Left renal pelvis (tissue), 4 donors: ENCODE data around the gene GLT1D1. TPM values are rescaled to one million over a fixed set of nuclear protein-coding genes. Genes with fewer than 3 reads are reported as not detected.

Source experiments
- DNase-seq, 4 donors: peaks; one replicate each; pipeline ENCODE4 v3.0.0-alpha.2; 2013; ENCODE audit warnings: low read depth in 4 of 4, low spot score in 3 of 4
- polyA plus RNA-seq, 4 donors: library from polyadenylated mRNA; unstranded; fragments of 120-200 nt; gene quantifications; one replicate each; pipeline ENCODE4 v1.2.1, GENCODE V29; 2013; ENCODE audit not compliant: insufficient read length in 4 of 4

GLT1D1 gene
- polyA plus RNA-seq, 4 donors = 1.6 to 3.0 (median 2.0) TPM

DNA sequence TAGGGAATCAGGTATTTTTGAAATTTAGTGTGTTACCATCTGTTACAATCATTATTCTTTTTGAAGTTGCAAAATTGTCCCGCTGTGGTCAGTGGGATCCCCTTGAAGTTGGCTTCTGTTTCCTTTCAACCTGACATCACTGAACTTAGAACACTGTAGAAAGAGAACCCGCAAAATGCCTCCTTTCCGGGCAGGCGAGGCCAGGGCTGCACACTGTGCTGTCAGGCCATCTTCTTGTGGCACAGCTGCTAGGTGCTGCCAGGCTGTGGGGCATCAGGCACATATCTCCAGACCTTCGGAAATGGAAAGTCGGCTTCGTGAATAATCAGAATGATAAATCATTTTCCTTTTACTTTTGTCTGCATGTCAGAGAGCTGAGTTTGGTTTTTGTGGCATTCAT is 103.5 kb downstream of the GLT1D1 start:
- no peak for DNase-seq

- no peak for DNase-seq
Measured at GRCh38 chr12:128959901-128960300, 106.6 kb downstream of the GLT1D1 start.

GRCh38 chr12:128961308-128961902 is 108.1 kb downstream of the GLT1D1 start:
- DNase-seq = no peak

DNA sequence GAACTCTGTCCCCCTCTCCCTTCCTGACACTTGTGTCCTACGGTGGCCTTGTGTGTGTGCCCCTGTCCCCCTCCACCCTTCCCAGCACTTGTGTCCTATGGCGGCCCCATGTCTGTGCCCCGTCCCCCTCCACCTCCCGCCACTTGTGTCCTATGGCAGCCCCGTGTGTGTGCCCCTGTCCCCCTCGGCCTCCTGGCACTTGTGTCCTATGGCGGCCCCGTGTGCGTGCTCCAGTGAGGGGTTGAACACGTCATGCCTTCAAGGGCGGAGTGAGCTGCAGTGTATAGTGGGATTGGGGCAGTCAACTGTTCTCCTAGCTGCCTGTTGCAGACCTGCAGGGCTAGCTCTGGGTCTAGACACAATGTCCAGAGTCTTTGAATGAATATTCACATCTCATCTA is 108.7 kb downstream of the GLT1D1 start:
- DNase-seq = no peak

DNA sequence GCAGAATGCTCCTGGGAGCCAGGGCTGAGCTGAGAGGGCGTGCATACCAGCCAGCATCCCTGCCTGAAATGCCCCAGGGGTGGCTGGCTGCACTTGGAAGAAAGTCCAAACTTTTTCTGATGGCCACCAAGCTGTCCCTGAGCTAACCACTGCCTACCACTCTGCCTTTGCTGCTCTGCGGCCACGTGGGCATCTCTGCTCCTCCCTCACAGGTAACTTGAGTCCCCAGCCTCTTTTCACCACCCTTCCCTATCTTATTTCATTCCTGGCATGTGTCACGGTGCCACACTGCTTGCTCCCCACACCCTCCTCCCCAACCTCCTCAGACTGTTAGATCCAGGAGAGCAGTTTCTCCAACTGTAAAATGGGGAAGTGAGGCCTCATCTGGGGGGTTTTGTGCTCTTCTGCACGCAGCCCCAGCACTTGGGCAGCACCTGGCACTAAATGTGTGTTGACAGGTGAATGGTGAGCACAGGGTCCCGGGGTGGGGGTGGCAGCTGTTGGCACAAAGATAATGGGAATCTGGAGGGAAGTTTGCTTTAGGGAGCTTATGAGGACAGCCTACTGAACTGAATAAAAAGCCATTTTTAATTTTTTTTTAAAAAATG is 113.0 kb downstream of the GLT1D1 start:
- no peak for DNase-seq

DNA sequence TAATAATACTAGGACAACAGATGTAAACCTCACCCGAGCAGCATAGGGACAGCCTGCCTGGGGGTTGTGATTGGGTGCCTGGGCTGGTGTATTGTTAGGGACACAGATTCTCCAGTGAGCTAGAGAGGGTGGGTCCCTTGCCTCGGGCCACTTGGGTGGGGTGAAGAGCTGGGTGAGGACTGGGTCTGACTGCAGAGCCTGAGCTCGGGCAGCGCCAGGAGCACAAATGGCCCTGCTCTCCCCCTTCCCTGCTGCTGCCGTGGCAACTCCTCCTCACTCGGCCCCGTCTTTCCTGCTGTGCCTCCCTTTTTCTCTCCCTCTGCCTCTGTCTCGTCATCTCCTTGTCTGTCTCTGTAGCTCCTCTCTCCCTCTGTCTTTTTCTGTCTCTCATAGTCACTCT is 115.4 kb downstream of the GLT1D1 start:
- DNase-seq = no peak

DNA sequence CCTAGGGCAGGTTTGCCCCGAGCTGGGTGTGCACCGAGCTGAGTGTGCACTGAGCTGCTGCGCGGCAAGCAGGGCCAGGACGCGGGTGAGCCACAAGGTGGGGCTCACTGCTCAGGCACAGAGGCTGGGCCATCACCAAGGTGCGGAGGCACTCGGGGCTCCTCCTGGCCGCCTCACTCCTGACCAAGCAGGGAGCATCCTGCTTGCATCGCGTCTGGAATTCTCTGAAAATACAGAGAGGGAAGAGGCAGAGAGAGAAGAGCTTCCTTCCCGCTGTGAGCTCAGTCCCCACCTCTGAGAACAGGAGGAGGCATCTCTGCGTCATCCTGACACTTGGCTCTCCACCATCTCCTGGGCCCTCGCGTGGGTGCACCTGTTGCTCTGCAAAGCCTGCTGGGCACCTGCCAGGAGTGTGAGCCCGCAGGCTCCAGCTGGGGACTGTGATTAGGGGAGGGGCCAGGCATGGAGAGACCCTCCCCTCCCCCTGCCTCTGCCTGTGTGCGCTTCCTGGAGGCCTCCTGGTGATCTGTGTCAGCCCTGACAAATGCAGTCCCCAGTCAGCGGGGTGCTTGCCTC is 116.3 kb downstream of the GLT1D1 start:
- DNase-seq = no peak

- DNase-seq = no peak
Measured at GRCh38 chr12:128970110-128970509, 116.8 kb downstream of the GLT1D1 start.

GRCh38 chr12:128970941-128971340 is 117.7 kb downstream of the GLT1D1 start:
- no peak for DNase-seq

DNA sequence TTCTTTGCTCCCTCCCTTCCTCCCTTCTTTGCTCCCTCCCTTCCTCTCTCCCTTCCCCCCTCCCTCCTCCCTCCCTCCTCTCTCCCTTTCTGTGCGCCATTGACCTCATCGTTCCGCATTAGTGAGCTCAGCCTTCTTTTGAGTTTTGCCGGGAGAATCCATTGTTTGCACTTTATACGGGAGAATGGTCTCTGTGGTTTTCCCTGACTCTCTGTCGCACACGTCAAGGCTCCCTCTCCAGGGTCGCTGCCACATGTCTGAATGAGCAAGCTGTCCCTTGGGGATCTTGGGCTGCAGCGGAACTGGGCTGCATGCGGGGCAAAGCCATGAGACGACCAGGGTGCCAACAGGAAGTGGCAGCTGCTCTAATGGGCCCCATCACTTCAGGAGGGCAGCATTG is 118.5 kb downstream of the GLT1D1 start:
- DNase-seq = no peak

- no peak for DNase-seq
Measured at GRCh38 chr12:128973883-128974681, 120.8 kb downstream of the GLT1D1 start.

DNA sequence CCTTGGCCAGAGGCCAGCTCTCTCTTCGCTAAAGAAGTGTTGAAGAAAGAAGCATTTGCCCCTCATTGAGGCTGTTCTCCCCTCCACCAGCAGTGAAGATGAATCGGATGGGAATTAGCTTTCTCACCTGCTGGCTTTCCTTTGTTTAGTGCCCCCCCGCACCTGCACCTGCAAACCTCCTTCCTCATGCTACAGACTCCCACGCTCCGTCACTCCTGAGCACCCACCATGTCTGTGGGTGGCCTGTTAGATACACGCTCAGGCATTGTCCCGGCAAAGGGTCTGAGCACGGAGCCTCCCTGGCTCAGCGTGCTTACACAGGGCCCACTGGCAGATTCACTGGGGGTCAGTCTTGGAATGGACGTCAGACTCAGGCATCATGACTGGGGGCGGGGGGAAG is 121.6 kb downstream of the GLT1D1 start:
- no peak for DNase-seq

DNA sequence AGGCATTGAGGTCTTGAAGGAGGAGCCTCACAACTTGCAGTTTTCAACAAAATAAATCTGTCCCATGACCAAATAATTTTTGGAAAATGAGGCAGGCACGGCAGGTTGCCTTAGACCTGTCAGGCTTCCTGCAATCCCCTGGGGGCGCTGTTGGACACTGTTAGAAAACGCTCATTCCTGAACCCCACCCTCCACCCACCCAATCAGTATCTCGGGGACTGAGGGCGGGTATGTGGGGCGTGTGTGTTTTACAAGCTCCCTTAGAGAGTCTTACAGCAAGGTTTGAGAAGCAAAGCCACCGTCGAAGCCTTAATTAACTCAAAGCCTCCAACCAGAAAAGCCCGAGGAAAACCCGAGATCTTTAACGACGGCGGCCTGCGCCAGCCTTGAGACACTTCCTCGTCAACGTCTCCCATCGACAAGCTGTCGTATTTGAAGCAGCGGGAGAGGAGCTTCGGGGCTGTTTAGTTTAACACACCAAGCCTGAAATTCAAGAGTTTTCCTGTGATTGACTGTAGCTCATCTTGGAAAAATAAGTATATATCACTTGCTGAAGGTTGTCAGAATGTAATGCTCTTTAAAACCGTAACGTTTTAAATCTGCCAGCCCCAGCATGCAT is 123.0 kb downstream of the GLT1D1 start:
- peak in 1 of 4 donors; percentile 39 for DNase-seq

DNA sequence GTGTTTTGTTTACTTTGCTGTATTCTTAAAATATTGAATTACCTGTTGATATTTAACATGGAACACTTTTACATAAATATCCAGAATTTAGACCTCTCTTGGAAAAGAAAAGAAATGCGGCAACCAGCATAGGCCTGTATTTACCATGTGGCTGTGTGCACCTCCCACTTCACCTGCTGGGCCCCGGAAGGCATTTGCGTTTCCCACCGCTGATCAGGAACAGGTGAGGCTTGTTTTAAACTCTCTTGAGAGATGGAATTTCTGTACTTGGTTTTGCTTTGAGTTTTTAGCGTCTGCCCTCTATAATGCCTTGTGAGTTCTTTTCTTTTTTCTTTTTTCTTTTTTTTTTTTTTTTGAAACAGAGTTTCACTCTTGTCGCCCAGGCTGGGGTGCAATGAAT is 124.2 kb downstream of the GLT1D1 start:
- DNase-seq = no peak

DNA sequence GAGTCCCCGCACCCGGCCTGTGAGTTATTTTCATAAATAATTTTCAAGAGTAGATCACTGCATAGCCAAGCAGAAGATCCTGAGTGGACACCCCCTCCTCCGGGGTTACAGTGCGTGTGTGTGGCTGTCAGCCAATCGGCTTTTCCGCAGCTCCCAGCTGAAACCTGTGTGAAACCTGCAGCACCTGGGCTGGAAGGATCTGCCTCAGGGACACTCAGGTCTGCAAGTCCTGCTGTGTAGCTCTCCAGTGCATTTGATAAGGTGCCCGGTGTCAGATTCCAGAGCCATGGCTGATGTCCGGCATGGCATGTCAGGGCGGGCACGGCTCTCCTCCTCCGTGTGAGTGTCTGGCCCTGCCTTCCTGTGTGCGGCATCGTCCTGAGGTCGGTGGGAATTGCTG is 124.8 kb downstream of the GLT1D1 start:
- no peak for DNase-seq

GRCh38 chr12:128980623-128981022 is 127.3 kb downstream of the GLT1D1 start:
- no peak for DNase-seq

DNA sequence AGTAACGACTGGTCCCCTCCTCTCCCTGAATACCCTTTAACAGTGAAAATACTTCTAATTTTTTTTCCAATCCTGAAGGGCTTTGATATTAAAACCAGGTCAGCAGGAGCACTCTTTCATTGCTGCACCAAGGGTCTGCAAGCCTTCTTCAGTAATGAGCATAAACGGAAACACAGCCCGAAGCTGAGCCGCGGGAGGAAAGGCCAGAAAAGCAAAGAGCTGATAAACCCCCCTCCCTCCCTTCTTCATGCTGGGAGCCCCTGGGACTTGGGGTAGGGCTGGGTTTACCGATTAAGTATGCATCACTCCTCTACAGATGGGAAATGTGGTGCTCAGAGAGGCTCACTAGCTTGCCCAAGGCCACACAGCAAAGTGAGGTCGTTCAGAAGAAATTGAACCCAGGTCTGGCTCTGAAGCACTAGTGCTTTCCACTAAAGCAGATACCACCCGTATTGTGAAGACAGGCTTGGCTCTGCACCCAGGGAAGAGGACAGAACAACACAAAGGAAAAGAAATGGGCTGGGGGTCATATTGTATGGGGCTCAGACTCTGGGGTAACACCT is 128.8 kb downstream of the GLT1D1 start:
- no peak for DNase-seq

GRCh38 chr12:128982933-128983332 is 129.7 kb downstream of the GLT1D1 start:
- no peak for DNase-seq

- no peak for DNase-seq
Measured at GRCh38 chr12:128983371-128983770, 130.1 kb downstream of the GLT1D1 start.

GRCh38 chr12:128986957-128987356 is 133.7 kb downstream of the GLT1D1 start:
- DNase-seq = no peak

- no peak for DNase-seq
Measured at GRCh38 chr12:128989287-128989686, 136.0 kb downstream of the GLT1D1 start.
